GM20000 (cell line): ENCODE measurements around the gene ILDR1.

Experiments used
- DNase-seq: peaks from one replicate; pipeline ENCODE4 v3.0.0; 2012; ENCODE audit warnings: low spot score
- TF ChIP-seq, protein P1 (sequence below): IDR thresholded peaks from 2 replicates; pipeline ENCODE4 v1.5.1; 2012; ENCODE audit warnings: mild to moderate bottlenecking, control low read depth; ENCODE audit errors: extremely low read depth, missing control alignments

The ILDR1 gene

GRCh38 chr3:122031123-122031468 is 9.0 kb upstream of the ILDR1 start:
- no peak for DNase-seq
- TF ChIP-seq, protein P1, sequence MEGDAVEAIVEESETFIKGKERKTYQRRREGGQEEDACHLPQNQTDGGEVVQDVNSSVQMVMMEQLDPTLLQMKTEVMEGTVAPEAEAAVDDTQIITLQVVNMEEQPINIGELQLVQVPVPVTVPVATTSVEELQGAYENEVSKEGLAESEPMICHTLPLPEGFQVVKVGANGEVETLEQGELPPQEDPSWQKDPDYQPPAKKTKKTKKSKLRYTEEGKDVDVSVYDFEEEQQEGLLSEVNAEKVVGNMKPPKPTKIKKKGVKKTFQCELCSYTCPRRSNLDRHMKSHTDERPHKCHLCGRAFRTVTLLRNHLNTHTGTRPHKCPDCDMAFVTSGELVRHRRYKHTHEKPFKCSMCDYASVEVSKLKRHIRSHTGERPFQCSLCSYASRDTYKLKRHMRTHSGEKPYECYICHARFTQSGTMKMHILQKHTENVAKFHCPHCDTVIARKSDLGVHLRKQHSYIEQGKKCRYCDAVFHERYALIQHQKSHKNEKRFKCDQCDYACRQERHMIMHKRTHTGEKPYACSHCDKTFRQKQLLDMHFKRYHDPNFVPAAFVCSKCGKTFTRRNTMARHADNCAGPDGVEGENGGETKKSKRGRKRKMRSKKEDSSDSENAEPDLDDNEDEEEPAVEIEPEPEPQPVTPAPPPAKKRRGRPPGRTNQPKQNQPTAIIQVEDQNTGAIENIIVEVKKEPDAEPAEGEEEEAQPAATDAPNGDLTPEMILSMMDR = no peak

DNA sequence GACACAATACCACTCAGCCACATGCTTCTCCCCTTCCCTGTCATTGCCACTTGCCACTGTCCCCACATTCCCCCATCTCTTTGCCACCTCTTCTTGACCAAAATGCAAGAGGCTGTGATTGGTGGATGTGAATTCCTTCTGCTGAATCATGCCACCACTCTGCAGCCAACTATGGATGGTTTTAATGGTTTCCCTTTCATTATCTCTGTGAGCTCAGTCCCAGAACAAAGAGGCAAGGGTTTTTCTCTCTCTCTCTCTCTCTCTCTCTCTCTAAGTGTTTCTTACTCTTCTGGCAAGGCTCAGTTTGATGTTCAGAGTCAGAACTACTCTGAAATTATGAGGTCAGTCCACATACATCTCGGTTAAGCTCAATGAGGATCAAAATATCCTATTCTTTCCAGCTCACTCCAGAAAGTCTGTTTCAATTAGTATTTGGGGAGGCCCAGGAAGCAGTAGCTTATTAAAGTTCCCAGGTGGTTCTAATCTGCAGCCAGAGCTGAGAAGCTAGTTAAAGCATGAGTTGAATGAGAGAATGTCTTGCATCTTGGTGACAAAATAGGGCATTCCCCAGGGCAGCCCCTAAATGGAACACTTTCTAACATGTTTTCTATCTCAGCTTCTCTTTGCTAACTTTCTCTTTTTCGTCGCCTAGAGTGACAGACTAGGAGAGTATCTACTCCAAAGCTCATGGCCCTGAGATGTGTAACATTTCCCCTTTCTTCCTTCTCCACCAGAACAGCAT is 8.5 kb upstream of the ILDR1 start:
- no peak for DNase-seq

DNA sequence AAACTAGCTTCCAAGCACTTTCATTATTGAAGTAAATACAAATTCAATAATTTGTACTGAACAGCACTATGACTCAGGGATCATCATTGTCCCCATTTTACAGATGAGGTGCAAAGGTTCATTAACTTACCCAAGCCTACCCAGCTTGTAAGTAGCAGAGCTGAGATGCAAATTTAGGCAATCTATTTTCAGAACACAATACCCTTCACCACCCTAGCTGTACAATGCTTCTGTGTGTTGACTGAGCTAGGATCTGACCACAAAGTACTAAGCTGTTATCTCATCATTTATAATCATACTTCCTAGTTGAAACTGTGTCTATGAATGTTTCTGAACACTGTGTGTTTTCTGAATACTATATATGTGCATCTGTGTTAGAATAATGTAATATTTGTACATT is 3.2 kb upstream of the ILDR1 start:
- DNase-seq = peak; percentile 64
- TF ChIP-seq, protein P1 = no peak

More for the DNA sequence above, 8.5 kb upstream of the ILDR1 start:
- TF ChIP-seq, protein P1 = no peak

DNA sequence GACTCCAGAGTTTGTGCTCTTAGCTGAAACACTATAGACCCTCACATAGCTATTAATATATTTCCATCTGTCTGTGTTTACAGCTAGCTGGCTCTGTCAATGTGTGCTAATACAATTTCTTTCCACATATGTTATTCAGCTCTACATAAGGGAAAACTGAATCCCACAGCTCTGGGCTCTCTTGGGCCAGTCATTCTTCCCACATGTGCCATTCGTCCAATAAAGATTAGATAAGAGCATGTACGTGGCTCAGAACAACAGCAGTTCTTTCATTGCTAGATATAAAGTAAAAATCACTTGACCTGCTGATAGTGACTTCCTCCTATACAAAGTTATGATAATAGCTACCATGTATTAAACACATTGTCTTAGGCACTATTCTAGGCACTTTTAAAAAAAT is 2.8 kb upstream of the ILDR1 start:
- TF ChIP-seq, protein P1 = no peak
- no peak for DNase-seq

- TF ChIP-seq, protein P1 = no peak
- no peak for DNase-seq
Observed at GRCh38 chr3:122023335-122023910, 1.4 kb upstream of the ILDR1 start.

DNA sequence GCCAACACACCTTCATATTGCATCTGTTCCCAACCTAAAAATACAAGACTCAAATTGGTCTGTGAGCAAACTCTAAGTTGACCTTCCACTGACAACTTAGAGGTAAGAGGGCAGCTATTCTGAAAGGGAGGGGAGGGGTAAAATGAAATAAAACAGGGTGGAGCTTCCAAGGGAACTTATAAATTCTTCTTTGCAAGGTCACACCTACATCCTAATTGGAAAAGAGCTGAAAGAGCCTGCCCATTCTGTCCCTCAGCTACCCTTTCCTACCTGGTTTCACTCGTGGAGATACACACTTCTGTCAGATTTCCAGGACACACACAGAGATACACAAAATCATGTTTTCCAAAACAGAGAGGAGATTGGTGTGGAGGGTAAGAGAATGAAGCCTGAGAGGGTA is 1.0 kb downstream of the ILDR1 start:
- TF ChIP-seq, protein P1 = no peak
- no peak for DNase-seq

DNA sequence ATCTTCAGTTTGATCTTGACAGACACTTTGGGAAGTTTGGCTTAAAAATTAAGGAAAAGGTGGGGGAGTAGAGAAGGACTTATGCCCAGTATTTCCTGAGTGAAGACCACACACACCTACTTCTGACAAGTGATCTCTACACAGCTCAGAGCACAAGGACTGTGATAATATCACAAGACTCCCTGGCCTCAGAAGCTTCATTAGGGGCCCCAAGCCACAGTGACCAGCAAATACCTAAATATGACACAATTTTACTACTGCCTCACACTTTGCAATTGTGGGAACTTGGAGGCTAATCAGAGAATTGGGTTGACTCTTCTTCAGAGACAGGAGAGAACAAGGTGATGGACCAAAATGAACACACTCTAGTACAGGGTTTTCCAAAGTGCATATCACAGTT is 2.6 kb downstream of the ILDR1 start:
- peak; percentile 62 for DNase-seq
- TF ChIP-seq, protein P1 = no peak
